HepG2 (cell line): Measurements from ENCODE around the gene ZMYND10. TPM values are rescaled to one million over a fixed set of nuclear protein-coding genes. Genes with fewer than 3 reads are reported as not detected.

Source experiments
- MAFK ChIP-seq, 2 experiments: IDR thresholded peaks in 1 of 2; conservative IDR thresholded peaks in 1 of 2; 2 replicates each; pipeline ENCODE4 v1.6.1; 2011; ENCODE audit warnings: improper control_type of control experiment in 2 of 2, low read length in 2 of 2
- POGZ ChIP-seq: sonication (generic); formaldehyde crosslinking; IDR thresholded peaks from 2 replicates; pipeline ENCODE4 v1.4.0; 2020; ENCODE audit warnings: mild to moderate bottlenecking, missing genetic modification reagents
- polyA plus RNA-seq, 8 experiments: library from polyadenylated mRNA; depleted of rRNA in 3 of 8; stranded (reverse) in 7 of 8; unstranded in 1 of 8; fragments of >200 nt; fragmentation: Illumina TruSeq in 4 of 8; extraction: Trizol in 4 of 8; gene quantifications; 2 replicates each; pipeline versions ENCODE4 v1.2.1 to v1.2.3, GENCODE V29; 2011 to 2016; ENCODE audit warnings: low read depth in 4 of 8, missing spikeins in 1 of 8, mixed read lengths in 1 of 8; ENCODE audit not compliant: insufficient read depth in 1 of 8
- total RNA-seq, 5 experiments: library from RNA; depleted of rRNA; stranded (reverse); fragments of >200 nt; fragmentation: Illumina TruSeq; extraction: Trizol; gene quantifications; 2 replicates each; pipeline ENCODE4 v1.2.3, GENCODE V29; 2016; ENCODE audit warnings: low read depth in 1 of 5
- TF ChIP-seq, protein P1 (sequence below), 2 experiments: IDR thresholded peaks; 2 replicates each; pipeline ENCODE4 v1.6.1; 2011 to 2012; ENCODE audit warnings: low read length in 2 of 2, borderline replicate concordance in 1 of 2, low read depth in 1 of 2, mild to moderate bottlenecking in 1 of 2, moderate library complexity in 1 of 2
- TF ChIP-seq, protein P2 (sequence below): sonication (generic); formaldehyde crosslinking; IDR thresholded peaks from 2 replicates; pipeline ENCODE4 v1.8.1; 2022; ENCODE audit warnings: mild to moderate bottlenecking, missing genetic modification reagents
- TF ChIP-seq, protein P3 (sequence below): sonication (generic); formaldehyde crosslinking; IDR thresholded peaks from 2 replicates; pipeline ENCODE4 v1.5.0; 2020; ENCODE audit warnings: mild to moderate bottlenecking, missing genetic modification reagents, borderline replicate concordance

The ZMYND10 gene
- total and polyA plus RNA-seq, 2 of the 13 experiments (the other 11 are each of a cell fraction or from before 2014, with no cell fraction given): 0.60 to 0.74 TPM

DNA sequence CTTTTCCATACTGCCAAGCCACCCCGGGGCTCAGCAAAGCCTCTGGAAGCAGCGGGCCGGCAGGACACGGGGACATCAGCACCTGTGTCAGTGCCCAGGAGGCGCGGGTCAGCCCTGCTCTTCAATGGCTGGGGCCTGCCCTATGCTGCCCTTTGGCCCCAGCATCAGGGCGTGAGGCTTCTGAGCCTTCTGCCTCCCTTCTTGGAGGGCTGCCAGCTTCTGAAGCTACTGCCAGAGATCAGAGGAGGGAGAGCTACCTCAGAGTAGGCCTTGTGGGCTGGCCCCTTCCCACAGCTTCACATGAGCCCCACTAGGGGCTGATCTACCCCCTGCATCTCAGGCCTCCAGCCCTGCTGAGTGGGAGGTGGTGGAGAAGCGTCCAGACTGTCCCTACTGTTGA lies 26.8 kb upstream of the ZMYND10 start (continued):
- TF ChIP-seq, protein P1, sequence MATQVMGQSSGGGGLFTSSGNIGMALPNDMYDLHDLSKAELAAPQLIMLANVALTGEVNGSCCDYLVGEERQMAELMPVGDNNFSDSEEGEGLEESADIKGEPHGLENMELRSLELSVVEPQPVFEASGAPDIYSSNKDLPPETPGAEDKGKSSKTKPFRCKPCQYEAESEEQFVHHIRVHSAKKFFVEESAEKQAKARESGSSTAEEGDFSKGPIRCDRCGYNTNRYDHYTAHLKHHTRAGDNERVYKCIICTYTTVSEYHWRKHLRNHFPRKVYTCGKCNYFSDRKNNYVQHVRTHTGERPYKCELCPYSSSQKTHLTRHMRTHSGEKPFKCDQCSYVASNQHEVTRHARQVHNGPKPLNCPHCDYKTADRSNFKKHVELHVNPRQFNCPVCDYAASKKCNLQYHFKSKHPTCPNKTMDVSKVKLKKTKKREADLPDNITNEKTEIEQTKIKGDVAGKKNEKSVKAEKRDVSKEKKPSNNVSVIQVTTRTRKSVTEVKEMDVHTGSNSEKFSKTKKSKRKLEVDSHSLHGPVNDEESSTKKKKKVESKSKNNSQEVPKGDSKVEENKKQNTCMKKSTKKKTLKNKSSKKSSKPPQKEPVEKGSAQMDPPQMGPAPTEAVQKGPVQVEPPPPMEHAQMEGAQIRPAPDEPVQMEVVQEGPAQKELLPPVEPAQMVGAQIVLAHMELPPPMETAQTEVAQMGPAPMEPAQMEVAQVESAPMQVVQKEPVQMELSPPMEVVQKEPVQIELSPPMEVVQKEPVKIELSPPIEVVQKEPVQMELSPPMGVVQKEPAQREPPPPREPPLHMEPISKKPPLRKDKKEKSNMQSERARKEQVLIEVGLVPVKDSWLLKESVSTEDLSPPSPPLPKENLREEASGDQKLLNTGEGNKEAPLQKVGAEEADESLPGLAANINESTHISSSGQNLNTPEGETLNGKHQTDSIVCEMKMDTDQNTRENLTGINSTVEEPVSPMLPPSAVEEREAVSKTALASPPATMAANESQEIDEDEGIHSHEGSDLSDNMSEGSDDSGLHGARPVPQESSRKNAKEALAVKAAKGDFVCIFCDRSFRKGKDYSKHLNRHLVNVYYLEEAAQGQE (IDR thresholded peaks at IDR 0.05; ENCODE audit: borderline replicate concordance in 1 of 2, low read depth in 1 of 2, low read length in 2 of 2): no peak
- no peak for TF ChIP-seq MAFK (conservative IDR thresholded peaks at IDR 0.05 in 1 of 2, IDR thresholded peaks at IDR 0.05 in 1 of 2; ENCODE audit: low read length in 2 of 2)
- TF ChIP-seq, protein P2, sequence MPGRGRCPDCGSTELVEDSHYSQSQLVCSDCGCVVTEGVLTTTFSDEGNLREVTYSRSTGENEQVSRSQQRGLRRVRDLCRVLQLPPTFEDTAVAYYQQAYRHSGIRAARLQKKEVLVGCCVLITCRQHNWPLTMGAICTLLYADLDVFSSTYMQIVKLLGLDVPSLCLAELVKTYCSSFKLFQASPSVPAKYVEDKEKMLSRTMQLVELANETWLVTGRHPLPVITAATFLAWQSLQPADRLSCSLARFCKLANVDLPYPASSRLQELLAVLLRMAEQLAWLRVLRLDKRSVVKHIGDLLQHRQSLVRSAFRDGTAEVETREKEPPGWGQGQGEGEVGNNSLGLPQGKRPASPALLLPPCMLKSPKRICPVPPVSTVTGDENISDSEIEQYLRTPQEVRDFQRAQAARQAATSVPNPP (CRISPR knock-in tag): no peak
- TF ChIP-seq, protein P3, sequence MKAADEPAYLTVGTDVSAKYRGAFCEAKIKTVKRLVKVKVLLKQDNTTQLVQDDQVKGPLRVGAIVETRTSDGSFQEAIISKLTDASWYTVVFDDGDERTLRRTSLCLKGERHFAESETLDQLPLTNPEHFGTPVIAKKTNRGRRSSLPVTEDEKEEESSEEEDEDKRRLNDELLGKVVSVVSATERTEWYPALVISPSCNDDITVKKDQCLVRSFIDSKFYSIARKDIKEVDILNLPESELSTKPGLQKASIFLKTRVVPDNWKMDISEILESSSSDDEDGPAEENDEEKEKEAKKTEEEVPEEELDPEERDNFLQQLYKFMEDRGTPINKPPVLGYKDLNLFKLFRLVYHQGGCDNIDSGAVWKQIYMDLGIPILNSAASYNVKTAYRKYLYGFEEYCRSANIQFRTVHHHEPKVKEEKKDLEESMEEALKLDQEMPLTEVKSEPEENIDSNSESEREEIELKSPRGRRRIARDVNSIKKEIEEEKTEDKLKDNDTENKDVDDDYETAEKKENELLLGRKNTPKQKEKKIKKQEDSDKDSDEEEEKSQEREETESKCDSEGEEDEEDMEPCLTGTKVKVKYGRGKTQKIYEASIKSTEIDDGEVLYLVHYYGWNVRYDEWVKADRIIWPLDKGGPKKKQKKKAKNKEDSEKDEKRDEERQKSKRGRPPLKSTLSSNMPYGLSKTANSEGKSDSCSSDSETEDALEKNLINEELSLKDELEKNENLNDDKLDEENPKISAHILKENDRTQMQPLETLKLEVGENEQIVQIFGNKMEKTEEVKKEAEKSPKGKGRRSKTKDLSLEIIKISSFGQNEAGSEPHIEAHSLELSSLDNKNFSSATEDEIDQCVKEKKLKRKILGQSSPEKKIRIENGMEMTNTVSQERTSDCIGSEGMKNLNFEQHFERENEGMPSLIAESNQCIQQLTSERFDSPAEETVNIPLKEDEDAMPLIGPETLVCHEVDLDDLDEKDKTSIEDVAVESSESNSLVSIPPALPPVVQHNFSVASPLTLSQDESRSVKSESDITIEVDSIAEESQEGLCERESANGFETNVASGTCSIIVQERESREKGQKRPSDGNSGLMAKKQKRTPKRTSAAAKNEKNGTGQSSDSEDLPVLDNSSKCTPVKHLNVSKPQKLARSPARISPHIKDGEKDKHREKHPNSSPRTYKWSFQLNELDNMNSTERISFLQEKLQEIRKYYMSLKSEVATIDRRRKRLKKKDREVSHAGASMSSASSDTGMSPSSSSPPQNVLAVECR: no peak
- TF ChIP-seq POGZ (CRISPR knock-in tag): no peak
